ENCODE data around the gene FMN1.

- TF ChIP-seq ESRRA (CRISPR knock-in tag; IDR thresholded peaks at IDR 0.05; ENCODE audit: low read depth) (no peak), ZNF597 (CRISPR knock-in tag; IDR thresholded peaks at IDR 0.05) (no peak), EHMT2 (IDR thresholded peaks at IDR 0.05; ENCODE audit: borderline replicate concordance, low read depth, low read length) (no peak)
These were observed 11.2 kb downstream of the FMN1 start for GRCh38 chr15:33183334-33183733.

Measured in HepG2 (cell line).